IPS DF 4.7 (cell line): ENCODE results near the gene CIB4.

Experiments used
- DNase-seq: peaks from one replicate; pipeline ENCODE4 v3.0.0-alpha.2; 2013; ENCODE audit warnings: low spot score; ENCODE audit errors: extremely low read depth

CIB4 gene

DNA sequence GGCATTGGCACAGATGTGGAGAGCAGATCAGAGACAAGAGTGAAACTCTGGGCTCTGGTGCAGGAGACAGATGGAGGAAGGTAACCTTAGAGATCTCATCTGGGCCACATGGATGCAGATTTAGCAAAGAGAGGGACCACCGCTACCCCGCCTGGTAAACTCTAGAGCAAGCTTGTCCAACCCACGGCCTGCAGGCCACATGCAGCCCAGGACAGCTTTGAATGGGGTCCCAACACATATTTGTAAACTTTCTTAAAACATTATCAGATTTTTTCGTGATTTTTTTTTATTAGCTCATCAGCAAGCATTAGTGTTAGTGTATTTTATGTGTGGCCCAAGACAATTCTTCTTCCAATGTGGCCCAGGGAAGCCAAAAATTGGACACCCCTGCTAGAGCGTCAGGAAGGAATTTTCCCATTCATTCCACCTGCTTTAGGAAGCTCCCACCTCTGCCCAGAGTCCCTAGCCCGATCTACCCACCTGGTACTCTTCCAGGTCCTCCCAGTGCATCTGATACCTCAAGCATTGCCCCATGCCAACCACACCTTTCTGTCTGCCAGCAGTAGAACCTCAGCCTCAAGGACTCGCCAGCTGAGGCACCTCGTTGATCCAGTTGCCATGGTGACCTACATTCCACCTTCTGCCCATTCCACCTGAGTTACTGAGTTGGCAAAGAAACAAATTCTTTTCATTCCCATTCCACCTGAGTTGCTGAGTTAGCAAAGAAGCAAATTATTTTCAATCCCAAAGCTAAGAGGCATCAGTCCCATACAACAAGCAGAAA is at the start of gene CIB4:
CIB4 (minus strand) TSS at position 586 of the 784 bp plus-strand sequence; CDS start at position 534, 52 bp downstream.
- no peak for DNase-seq

DNA sequence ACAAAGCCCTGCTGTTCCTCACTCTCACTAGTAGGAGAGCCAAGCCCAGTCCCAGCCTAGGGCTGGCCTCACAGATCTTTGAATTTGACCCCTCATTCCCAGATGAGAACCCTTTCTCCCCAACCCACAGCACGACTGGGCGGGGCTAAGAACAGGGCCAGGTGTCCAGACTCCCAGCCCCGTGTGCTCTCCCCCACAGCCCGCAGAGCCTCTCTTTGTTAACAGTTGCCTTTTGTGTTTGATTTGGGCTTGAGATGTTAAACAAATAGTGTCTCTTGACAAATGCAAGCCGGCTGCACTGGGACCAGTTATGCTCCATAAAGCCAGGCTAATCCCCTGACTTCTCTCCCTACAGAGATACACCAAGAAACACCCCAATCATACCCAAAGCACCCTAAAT is 46.6 kb upstream of the CIB4 start:
- DNase-seq = no peak

DNA sequence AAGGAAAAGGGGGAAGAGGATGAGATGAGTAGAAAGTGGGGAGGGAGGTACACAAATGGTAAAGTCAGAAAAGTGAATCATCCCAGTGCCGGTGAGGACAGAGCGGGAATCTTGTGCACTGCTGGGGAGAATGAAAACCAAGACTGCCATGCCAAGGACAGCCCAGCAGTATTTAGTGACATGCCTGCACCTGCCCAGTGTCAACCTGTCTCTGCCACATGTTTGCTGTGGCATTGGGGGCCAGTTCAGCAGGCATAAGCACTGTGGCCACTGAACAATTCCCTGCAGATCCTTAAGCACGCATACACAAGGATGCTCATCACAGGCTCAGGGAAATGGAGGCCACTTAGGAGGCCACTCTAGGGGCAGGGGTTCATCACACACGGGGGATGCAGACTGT is 46.2 kb upstream of the CIB4 start:
- DNase-seq = no peak

DNA sequence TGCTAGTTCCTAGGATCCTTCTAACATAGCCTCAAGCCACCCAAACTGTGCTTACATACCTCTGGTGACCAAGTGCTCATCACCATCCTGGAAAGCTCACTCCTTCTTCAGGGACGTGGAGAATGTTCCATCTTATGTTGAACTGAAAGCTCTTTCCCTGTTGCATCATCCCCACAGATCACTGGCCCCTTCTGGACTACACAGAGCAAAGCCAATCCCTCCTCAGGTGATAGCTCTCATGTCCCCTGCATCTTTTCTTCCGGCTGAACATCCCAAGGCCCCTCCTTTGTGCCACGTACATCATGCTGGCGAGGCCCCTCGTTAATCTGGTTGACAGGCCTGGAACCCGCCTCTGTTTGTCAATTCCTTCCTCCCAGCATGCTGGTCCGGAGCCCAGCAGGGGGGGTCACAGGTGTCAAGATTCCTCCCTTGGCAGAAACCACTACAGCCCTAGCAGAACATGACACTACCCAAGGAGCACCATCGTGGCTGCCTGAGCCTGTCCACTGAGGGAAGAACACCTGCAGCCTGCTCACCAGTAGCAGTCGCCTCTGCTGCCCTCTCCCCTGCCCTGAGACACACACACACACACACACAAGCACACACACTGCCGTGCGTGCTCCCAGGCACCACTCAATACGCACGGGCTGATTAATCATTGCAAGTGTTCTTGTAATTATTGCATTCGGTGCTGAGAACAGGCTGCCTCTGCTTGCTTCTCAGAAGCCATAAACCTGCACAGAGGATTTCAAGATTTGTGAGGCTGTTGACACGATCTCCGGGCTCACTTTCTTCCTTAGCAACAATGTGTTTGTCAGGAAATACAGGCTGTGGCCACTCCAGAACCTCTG is 45.0 kb upstream of the CIB4 start:
- no peak for DNase-seq

DNA sequence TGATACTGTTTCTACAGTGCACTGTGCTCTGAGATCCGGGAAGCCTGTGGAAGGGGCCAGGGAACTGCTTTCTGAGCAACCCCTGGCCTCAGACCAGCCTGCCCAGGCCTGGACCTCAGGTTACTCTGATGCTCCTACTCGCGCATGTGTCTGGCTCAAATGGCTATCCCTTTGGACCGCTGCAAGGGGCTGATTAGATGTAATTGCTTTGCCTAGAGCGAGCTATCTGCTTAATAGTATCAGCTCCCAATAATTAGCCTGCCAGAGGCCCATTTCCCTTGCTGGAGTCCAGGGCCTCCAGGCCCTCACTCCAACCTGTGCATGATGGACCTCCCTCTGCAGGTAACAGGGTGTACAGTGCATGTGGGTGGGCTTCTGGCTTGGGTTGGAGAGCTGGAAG is 44.2 kb upstream of the CIB4 start:
- no peak for DNase-seq

DNA sequence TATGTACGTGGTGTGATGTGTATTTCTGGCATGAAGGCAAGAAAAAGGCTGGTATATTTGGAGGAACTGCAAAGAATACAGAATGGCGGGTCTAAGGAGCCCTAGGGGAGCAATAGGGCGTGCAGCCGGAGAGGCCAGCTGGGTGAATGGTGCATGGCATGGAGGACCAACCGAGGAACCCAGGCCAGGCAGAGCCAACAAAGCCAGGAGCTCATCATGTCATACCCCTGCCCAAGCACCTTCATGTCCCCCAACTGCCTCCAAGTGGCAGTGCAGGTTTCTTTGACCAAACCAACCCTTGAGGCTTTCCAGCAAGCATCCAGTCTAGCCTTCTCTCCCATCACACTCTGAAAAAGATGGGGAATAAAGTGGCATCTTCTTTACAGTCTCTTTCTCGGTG is 42.4 kb upstream of the CIB4 start:
- DNase-seq = no peak

DNA sequence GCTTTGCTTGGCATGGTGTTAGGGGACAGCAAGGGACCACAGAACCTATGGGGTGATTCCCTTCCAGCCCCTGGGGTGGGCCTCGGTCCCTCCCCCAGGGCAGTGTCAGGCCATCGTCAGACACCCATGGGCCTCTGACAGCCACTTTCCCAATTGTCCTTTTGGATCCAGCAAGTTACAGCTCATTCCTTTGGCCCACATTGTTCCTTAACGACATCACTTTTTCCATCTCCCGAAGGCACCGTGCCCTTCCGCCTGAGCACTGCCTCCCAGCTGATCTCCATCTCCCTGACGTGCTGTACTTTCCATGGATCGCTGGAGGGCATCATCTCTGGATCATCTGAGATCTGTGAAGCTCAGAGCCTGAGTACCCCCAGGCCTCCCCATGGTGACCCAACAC is 41.0 kb upstream of the CIB4 start:
- no peak for DNase-seq

DNA sequence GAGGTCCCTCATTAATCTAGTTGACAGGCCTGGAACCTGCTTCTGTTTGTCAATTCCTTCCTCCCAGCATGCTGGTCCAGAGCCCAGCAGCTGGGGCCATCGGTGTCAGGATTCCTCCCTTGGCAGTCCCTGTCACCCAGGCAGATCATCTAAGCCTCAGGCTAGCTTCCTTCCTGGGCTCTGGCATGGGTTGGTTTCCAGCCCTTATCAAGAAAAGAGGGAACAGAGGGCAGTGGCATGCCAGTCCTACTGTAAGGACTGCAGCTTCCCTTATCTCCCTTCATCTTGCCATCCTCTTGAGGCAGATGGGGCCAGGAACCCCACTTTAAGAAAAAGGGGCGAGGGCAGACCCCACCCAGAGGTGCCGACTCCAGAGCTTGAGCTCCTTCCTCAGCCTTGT is 40.5 kb upstream of the CIB4 start:
- DNase-seq = no peak

DNA sequence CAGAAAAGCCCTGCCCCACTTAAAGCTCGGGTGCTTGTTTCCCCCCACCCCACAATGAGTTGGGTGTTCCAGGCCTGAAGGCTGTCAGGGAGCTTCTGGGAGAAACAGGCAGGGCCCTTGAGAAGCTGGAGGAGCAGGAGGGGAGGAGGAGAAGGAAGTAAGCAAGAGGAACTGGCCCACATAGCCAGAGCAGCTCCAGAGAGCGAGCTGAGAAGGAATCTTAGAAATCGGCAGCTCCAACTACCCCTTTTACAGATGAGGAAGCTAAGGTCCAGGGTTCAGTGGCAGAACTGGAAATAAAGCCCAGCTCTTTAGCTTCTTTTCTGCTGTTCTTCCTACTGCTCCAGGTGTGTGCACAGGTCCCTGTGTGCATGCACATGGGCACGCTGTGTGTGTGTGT is 38.7 kb upstream of the CIB4 start:
- DNase-seq = no peak

DNA sequence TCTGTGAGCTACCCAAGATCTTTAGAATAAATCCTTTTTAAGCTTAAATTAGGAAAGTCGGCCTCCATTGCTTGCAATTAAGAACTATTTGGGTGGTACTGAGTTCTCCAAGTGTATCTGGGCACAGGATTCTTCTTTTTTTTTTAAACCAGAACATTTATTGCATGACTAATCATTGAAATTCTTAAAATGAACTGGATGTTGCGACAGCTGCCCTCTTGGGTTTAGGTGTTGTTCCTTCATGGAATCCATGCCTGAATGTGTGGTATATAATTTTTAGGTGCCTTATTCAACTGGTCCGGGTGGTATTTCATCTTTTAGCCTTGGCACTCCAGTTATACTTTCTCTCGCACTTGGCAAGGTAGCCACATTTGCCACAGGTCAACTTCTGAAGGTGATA is 36.9 kb upstream of the CIB4 start:
- no peak for DNase-seq

DNA sequence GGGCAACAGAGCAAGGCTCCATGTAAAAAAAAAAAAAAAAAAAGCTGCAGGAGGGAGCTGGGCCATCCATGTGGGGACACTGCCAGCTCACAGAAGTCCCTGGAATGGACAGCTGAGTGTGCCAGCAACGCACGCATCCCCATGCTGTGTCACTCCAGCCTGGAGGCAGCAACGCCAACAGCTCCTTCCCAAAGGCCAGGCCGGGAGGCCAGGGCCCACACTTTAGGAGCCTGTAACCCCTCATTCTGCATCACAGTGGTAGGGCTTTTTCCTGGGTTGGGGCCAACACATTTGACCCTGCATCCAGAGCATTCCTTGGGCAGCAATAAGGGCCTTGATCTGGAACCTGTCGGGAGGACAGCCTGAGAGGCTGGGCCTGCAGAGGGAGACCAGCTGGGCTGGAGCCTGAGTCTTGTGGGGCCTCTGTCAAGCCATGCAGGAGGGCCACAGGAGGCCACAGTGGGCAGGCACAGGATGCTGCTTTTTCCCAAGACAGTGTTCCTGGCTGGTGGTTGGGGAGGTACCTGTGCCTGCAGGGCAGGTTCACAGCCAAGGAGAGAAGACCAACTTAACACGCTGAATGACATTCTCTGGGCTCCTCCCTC is 34.6 kb upstream of the CIB4 start:
- no peak for DNase-seq

DNA sequence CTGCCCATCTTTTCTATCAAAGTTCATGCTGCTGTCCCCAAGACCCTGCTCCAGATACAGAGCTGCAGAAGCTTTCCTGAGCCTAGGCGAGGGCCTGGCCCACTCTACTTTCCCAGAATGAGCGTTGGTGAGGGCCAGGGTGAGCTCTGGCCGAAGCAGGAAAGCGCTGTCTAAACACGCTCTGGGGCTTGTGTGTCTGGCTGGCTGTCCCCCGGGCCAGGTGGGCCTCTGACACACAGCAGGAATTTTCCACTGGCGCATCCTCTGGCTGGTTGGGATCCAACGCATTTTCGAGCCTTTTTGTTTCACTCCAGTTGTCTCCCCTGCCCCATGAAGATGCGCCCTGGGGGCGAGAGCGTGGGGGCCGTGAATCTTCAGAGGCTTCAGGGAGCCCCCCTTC is 33.6 kb upstream of the CIB4 start:
- DNase-seq = no peak

DNA sequence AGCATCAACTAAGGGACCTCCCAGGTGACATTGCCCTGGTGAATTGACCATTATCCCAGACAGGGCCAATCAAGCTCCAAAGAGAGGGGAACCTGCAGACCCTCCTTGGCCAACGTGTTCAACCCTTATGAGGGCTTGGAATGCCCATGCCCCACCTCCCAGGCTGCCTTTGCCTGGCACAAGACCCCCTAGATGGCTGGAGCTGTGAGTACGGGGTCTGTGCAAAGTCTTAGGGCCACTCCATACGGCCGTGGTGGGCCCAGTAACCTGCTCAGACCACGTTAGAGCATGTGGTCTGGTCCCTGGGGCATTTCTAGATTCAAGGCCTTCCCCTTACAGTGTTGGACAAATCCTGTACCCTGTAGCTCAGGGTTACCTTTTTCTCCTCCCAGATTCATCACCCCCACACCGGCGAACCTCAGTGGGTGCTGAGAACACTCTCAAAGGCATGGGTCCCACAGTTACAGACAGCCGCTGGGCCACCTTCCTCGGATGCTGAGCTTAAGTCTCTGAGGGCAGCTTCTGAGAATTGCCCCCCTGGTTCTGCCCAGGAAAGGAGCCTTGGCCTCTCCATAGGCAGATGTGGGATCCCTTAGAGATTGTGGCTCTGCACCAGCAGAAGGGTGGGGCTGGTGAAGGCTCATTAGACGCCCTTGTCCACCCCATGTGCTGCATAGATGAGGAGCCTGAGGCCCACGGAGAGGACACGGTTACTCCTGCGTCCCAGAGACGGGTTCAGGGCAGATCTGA is 33.0 kb upstream of the CIB4 start:
- no peak for DNase-seq

DNA sequence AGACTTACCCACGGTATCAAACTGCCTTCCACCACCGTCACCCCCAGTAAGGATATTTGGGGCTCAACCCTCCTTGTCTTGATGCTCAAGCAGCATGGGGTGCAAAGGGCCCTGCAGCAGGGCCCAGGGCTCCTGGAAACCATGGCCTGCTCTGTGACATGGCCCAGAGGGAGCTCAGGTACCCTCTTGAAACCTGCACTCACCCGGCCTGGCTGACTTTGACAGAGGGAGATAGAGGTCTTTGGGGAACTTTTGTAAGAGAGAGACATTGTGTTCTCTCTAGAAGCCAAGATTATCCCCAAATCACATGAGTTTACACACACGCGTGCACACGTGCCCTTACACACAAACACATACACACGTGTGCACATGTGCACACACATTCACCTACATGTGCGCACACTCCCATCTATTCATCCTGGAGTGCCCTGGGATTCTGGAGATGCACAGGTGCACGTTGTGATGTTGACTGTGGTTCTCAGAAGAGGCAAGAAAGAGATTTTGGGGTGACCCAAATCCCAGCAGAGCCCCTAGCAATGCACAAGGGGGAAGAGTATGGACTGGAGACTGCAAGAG is 31.7 kb upstream of the CIB4 start:
- DNase-seq = no peak

DNA sequence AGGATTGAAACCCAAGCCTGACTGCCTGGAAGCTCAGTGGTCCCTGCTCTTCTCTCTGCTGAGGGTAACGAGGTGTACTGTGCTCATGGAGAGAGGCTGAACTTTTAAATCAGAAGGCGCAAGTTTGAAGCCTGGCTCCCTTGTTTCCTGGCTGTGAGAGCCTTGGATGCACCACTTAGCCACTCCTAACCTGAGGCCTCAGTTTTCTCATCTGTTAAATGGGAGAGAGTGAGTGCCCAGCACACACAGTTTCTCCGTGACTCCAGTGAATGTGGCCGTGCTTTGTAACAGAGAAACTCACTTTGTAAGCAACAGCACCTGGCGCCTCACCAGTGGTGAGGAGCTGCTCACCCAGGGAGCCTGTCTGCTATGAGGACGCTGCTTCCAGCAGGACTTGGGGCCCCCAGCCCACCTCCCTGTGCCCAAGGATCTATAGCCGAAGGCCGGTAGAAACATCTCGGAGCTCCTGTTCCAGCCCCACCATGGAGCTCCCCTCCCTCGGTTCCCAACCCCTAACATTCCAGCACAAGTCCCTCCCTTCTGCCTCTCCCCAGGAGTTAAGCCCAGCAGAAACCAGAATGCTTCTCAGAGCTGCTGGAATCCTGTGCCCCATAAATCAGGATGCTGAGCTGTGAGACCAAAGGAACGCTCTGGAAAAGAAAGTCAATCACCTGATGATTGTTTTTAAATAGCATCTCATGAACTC is 31.1 kb upstream of the CIB4 start:
- DNase-seq = no peak

DNA sequence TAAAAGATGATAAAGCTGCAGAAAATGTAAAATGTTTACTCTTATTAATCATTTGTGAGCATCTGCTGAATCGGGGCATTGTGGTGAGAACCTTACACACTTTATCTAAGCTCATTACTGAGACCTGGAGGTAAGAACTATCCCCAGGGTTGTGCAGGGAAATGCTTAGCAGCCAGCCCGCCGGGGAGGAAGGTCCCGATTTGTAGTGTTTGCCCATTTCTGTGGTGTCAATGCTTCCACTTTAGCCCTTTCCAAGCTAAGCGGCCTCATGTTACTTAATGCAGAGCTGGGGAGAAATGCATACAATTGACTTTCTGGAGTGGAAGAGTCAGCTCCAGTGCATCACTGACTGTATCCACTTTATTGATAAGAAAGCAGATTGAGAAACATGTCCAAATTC is 30.5 kb upstream of the CIB4 start:
- DNase-seq = no peak

DNA sequence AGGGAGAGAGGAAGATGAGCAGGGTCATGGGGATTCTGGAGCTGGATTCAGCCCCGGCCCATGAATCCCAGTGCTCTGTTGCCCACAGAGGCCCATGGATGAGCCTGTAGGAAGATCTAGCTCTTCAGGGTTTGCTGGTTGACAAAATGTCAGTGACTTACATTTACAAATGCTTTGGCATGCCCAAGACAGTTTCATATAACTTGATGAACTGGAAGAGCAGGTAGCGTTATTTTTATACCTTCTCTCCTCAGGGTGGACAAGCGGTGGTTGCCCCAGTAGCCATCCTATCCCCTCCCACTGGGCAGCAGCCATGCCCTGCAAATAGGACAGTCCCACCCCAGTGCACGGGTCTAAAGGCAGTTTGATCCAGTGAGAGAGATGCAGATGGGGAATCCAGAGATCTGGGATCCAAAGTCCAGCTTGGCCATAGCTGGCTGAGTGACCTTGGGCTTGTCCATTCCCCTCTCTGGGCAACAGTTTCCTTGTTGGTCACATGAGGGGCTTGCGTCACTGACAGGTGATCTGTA is 29.8 kb upstream of the CIB4 start:
- DNase-seq = no peak

DNA sequence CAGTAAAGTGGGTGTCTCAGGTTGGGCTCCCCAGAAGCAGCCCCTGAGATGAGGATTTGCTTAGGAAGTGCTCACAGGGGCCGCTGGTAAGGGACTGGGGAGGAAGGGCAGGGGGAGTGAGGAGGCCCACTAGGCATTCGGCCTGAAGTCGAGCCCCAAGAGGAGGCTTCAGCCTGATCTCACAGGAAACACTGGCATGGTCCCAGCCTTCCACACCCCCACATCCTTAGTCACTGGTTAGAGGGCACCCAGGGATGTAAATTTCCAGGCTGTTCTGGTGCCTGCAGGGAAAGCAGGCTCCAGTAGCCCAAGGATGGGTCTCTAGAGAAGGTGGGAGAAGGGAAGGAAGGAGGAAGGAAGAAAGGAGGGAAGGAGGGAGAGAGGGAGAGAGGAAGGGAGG is 29.0 kb upstream of the CIB4 start:
- no peak for DNase-seq

DNA sequence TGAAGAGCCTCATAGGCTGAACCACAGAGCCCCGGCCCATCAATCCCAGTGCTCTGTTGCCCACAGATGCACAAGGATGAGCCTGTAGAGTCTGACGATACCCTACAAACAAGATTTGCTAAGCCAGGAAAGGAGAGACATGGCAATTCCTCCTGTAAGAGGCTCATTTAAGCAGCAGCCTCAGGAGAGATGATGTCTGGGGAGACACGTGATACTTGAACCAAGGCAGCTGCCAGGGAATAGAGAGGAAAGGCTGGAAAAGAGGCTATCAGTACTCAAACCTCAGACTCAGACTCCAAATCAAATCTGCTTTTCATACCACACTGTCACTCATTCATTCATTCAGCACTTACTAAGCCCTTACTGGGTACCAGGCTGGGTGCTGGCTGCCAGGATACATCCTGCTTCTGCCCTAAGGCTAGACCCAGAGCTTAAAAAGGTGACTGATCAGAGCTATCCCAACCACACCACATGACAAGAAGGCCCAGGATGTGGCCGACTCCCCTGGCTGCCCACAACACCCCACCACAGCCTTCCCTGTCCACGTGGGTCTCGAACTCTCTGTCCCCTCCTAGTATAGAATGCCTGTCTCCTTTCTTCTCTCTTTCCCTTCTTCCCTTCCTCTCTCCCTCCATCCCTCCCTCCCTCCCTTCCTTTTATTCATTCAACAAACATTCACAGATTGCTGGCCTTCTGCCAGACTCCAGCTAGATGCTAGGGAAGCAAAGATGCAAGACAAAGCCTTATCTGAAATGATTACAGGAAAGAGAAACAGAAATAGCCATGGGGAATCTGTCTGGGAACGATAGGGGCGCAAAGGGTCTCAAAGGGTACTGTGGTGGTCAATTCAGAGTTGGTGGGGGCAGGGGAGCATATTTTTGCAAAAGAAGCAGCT is 27.9 kb upstream of the CIB4 start:
- DNase-seq = no peak
